ENCODE data around the gene RYR2. TPM values are rescaled to one million over a fixed set of nuclear protein-coding genes. Genes with fewer than 3 reads are reported as not detected.

The RYR2 gene
- total RNA-seq, 1 experiment from 2014 or later = 0.03 TPM

DNA sequence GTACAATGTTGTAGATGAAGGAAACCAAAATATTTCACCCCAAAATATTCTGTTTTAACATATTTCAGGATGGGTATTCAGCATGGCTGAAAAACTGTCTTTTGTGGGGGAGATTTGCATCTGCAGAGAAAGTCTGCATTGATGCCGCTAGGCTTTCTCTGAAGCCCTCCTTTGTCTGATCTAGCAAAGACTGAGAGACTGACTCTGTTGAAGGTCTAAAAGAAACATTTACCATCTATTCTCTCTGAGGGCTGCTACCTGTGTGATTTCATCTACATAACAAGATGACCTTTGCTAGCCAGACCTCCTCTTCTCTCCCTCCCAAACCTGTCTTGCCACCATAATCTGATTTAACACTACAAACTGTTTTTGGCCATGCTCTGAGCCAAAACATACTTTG lies 25.4 kb upstream of the RYR2 start:
- ATAC-seq (no peak), DNase-seq (ENCODE audit: low read depth, low spot score) (no peak)
- no TSS peak for BruUV-seq (replicated peaks)
- H3K9me3 ChIP-seq (ENCODE audit: control insufficient read depth, insufficient read depth, low read depth, low read length) = no peaks in the 10 kb centered on the region
- H3K27me3 ChIP-seq (ENCODE audit: control insufficient read depth, insufficient read depth, low read length) = no peaks in the 10 kb centered on the region
- TF ChIP-seq, protein P1, sequence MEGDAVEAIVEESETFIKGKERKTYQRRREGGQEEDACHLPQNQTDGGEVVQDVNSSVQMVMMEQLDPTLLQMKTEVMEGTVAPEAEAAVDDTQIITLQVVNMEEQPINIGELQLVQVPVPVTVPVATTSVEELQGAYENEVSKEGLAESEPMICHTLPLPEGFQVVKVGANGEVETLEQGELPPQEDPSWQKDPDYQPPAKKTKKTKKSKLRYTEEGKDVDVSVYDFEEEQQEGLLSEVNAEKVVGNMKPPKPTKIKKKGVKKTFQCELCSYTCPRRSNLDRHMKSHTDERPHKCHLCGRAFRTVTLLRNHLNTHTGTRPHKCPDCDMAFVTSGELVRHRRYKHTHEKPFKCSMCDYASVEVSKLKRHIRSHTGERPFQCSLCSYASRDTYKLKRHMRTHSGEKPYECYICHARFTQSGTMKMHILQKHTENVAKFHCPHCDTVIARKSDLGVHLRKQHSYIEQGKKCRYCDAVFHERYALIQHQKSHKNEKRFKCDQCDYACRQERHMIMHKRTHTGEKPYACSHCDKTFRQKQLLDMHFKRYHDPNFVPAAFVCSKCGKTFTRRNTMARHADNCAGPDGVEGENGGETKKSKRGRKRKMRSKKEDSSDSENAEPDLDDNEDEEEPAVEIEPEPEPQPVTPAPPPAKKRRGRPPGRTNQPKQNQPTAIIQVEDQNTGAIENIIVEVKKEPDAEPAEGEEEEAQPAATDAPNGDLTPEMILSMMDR (IDR thresholded peaks at IDR 0.05) = no peak
- no peak for TF ChIP-seq SIN3A (IDR thresholded peaks at IDR 0.05; ENCODE audit: borderline replicate concordance, insufficient read depth, low read depth, low read length)
- TF ChIP-seq, protein P2, sequence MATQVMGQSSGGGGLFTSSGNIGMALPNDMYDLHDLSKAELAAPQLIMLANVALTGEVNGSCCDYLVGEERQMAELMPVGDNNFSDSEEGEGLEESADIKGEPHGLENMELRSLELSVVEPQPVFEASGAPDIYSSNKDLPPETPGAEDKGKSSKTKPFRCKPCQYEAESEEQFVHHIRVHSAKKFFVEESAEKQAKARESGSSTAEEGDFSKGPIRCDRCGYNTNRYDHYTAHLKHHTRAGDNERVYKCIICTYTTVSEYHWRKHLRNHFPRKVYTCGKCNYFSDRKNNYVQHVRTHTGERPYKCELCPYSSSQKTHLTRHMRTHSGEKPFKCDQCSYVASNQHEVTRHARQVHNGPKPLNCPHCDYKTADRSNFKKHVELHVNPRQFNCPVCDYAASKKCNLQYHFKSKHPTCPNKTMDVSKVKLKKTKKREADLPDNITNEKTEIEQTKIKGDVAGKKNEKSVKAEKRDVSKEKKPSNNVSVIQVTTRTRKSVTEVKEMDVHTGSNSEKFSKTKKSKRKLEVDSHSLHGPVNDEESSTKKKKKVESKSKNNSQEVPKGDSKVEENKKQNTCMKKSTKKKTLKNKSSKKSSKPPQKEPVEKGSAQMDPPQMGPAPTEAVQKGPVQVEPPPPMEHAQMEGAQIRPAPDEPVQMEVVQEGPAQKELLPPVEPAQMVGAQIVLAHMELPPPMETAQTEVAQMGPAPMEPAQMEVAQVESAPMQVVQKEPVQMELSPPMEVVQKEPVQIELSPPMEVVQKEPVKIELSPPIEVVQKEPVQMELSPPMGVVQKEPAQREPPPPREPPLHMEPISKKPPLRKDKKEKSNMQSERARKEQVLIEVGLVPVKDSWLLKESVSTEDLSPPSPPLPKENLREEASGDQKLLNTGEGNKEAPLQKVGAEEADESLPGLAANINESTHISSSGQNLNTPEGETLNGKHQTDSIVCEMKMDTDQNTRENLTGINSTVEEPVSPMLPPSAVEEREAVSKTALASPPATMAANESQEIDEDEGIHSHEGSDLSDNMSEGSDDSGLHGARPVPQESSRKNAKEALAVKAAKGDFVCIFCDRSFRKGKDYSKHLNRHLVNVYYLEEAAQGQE (IDR thresholded peaks at IDR 0.05; ENCODE audit: insufficient read depth in 1 of 2, low read depth in 2 of 2, low read length in 1 of 2) = no peak
- no peak for TF ChIP-seq TCF7L2 (IDR thresholded peaks at IDR 0.05; ENCODE audit: low read depth, low read length)
- H3K4me1 ChIP-seq (ENCODE audit: control insufficient read depth, insufficient read depth, low read length) = no peaks in the 10 kb centered on the region
- CTCF ChIA-PET = no interaction called here
- H3K36me3 ChIP-seq (ENCODE audit: control insufficient read depth, insufficient read depth, low read length) = no peaks in the 10 kb centered on the region
- no peak overlapping the region for H3K27ac ChIP-seq (ENCODE audit: low read length)
- in situ Hi-C loops (cut with HindIII; ENCODE audit: low pct_unique_long_range_greater_than_20kb, low sequenced_read_pairs) (no loop called here), intact Hi-C loops (cut with micrococcal nuclease; ENCODE audit: unreplicated experiment) (no loop called here)
- POLR2A ChIA-PET = no interaction called here
- no peak overlapping the region for H3K4me3 ChIP-seq (ENCODE audit: low read depth in 2 of 2, low read length in 2 of 2)

GRCh38 chr1:237018896-237019295 lies 23.1 kb upstream of the RYR2 start:
- Histone ChIP-seq H3K36me3 (ENCODE audit: control insufficient read depth, insufficient read depth, low read length) (no peaks in the 10 kb centered on the region), H3K4me3 (ENCODE audit: low read depth in 2 of 2, low read length in 2 of 2) (no peak overlapping the region), H3K27ac (ENCODE audit: low read length) (no peak overlapping the region), H3K4me1 (ENCODE audit: control insufficient read depth, insufficient read depth, low read length) (no peaks in the 10 kb centered on the region), H3K9me3 (ENCODE audit: control insufficient read depth, insufficient read depth, low read depth, low read length) (no peaks in the 10 kb centered on the region), H3K27me3 (ENCODE audit: control insufficient read depth, insufficient read depth, low read length) (no peaks in the 10 kb centered on the region)
- intact Hi-C loops (cut with micrococcal nuclease; ENCODE audit: unreplicated experiment) (no loop called here), in situ Hi-C loops (cut with HindIII; ENCODE audit: low pct_unique_long_range_greater_than_20kb, low sequenced_read_pairs) (no loop called here)
- no peak for ATAC-seq
- POLR2A ChIA-PET = no interaction called here
- no peak for TF ChIP-seq TCF7L2 (IDR thresholded peaks at IDR 0.05; ENCODE audit: low read depth, low read length)
- TF ChIP-seq, protein P2 (IDR thresholded peaks at IDR 0.05; ENCODE audit: insufficient read depth in 1 of 2, low read depth in 2 of 2, low read length in 1 of 2) = no peak
- TF ChIP-seq POLR2AphosphoS5 (IDR thresholded peaks at IDR 0.05; ENCODE audit: low read depth, low read length) = no peak
- TF ChIP-seq SIN3A (IDR thresholded peaks at IDR 0.05; ENCODE audit: borderline replicate concordance, insufficient read depth, low read depth, low read length) = no peak
- TF ChIP-seq, protein P1 (IDR thresholded peaks at IDR 0.05) = no peak
- CTCF ChIA-PET = interaction anchor here (0.6 kb wide), 1 partner anchor 25 kb away, joined by 4 read pairs; no protein-coding TSS in a partner anchor
- BruUV-seq (replicated peaks) = no TSS peak
- no peak for DNase-seq (ENCODE audit: low read depth, low spot score)

All from Panc1 (cell line).